OCI-LY1 (cell line): ENCODE results near the gene KRR1.

ENCODE experiments used
- CTCF ChIP-seq: fragments of 200-600 bp; sonication (generic), shearing (Covaris generic); IDR thresholded peaks from 2 replicates; pipeline ENCODE4 v1.5.1; 2017; ENCODE audit warnings: mild to moderate bottlenecking, antibody characterized with exemption, low read length, moderate library complexity, mixed read lengths
- EZH2 ChIP-seq: fragments of 200-600 bp; sonication (generic), shearing (Covaris generic); IDR thresholded peaks from 2 replicates; pipeline ENCODE4 v1.8.0; 2017; ENCODE audit warnings: borderline replicate concordance, mixed run types, mild to moderate bottlenecking, antibody characterized with exemption, low read length, moderate library complexity, mixed read lengths

DNA sequence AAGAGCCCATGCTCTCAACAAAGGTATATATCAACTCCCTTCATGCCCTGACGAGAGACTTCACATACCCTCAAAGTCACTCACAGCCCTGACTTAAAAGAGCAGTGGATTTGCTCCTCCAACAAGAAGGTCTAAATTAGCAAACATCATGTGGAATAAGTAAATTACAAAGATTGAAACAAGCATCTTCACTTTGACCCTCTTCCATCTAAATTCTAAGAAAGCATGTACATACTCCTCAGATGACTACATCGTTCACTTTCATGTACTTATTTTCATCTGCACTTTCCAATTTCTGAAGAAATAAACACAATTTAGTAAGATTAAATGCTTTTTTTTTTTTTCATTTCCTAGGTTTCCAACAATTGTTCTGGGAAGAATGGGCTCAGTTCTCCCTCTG is 38.6 kb upstream of the KRR1 start:
- TF ChIP-seq CTCF = no peak
- TF ChIP-seq EZH2 = no peak
